GM12878 (cell line): ENCODE results near the gene CNGB1. TPM values are rescaled to one million over a fixed set of nuclear protein-coding genes. Genes with fewer than 3 reads are reported as not detected.

ENCODE experiments used
- ATAC-seq: fragments of 200-7000 bp; cut with Tn5 transposase; 3 replicates; pipeline ENCODE4 v1.9.1; 2020; ENCODE audit warnings: mild to moderate bottlenecking, moderate library complexity
- BruUV-seq: library from RNA; stranded (reverse); fragments of 400-500 nt; replicated peaks from 2 replicates; lab custom pipeline; 2021; lab: Mats Ljungman, UMichigan
- CTCF ChIA-PET: fragments of 300-600 bp; sonication (Branson Sonifier 250); formaldehyde crosslinking; extraction: SDS; loops from one replicate; lab custom pipeline; 2021; ENCODE audit warnings: inconsistent platforms; lab: Yijun Ruan, JAX
- POLR2A ChIA-PET: fragments of 350-600 bp; formaldehyde crosslinking; extraction: SDS; loops from one replicate; lab custom pipeline; 2021; ENCODE audit warnings: inconsistent platforms; lab: Charles Lee
- RAD21 ChIA-PET: fragments of 300-600 bp; sonication (Branson Sonifier 250); formaldehyde crosslinking; loops from one replicate; lab custom pipeline; 2023; ENCODE audit warnings: antibody characterized with exemption; ENCODE audit not compliant: unreplicated experiment; lab: Charles Lee
- SMC1A ChIA-PET: fragments of 300-600 bp; sonication (Branson Sonifier 250); formaldehyde crosslinking; loops from one replicate; lab custom pipeline; 2023; ENCODE audit not compliant: unreplicated experiment, uncharacterized antibody; lab: Charles Lee
- DNase-seq: peaks from one replicate; pipeline ENCODE4 v3.0.0-alpha.2; 2011; ENCODE audit warnings: low read depth, low spot score
- FAIRE-seq: peaks from 3 replicates; lab custom pipeline; 2011; peaks lifted over from hg19 to GRCh38; lab: Jason Lieb, UNC
- H2AFZ ChIP-seq: 2 replicates; pipeline ENCODE4 v1.6.0; 2011; ENCODE audit warnings: low read depth, low read length, control low read depth; ENCODE audit not compliant: control insufficient read depth
- H3K27ac ChIP-seq: 2 replicates; pipeline ENCODE4 v1.5.1; 2011; ENCODE audit warnings: control low read depth; ENCODE audit not compliant: control insufficient read depth, insufficient read depth
- H3K27me3 ChIP-seq, 2 experiments: replicated peaks in 1 of 2; 2 replicates each; pipeline versions ENCODE4 v1.6.0 to v1.6.1; 2011; ENCODE audit warnings: low read length in 1 of 2; ENCODE audit not compliant: control insufficient read depth in 2 of 2, insufficient read depth in 2 of 2
- H3K36me3 ChIP-seq, 2 experiments: 2 replicates each; pipeline ENCODE4 v1.5.1; 2011; ENCODE audit warnings: low read length in 1 of 2; ENCODE audit not compliant: control insufficient read depth in 2 of 2, insufficient read depth in 2 of 2
- H3K4me1 ChIP-seq: 2 replicates; pipeline ENCODE4 v1.6.1; 2011; ENCODE audit warnings: mild to moderate bottlenecking, low read length, moderate library complexity, mixed read lengths; ENCODE audit not compliant: control insufficient read depth, insufficient read depth
- H3K4me2 ChIP-seq: 2 replicates; pipeline ENCODE4 v1.6.0; 2011; ENCODE audit warnings: control low read depth; ENCODE audit not compliant: control insufficient read depth, insufficient read depth
- H3K4me3 ChIP-seq: fragments of 200-600 bp; sonication (generic); 2 replicates; pipeline ENCODE4 v1.5.1; 2016
- H3K79me2 ChIP-seq: 2 replicates; pipeline ENCODE4 v1.6.0; 2011; ENCODE audit warnings: low read length; ENCODE audit not compliant: control insufficient read depth, insufficient read depth
- H3K9ac ChIP-seq: 2 replicates; pipeline ENCODE4 v1.8.0; 2011; ENCODE audit warnings: low read length, control low read depth, mixed read lengths; ENCODE audit not compliant: control insufficient read depth, insufficient read depth
- H3K9me3 ChIP-seq: replicated peaks from 3 replicates; pipeline ENCODE4 v1.5.1; 2011; ENCODE audit warnings: mild to moderate bottlenecking, low read length; ENCODE audit not compliant: control insufficient read depth, insufficient read depth
- H4K20me1 ChIP-seq: 2 replicates; pipeline ENCODE4 v1.6.0; 2011; ENCODE audit not compliant: control insufficient read depth, insufficient read depth
- BCL11A ChIP-seq: IDR thresholded peaks from 2 replicates; pipeline ENCODE4 v1.6.1; 2011; ENCODE audit warnings: low read depth, low read length
- BCL3 ChIP-seq: IDR thresholded peaks from 2 replicates; pipeline ENCODE4 v1.6.1; 2011; ENCODE audit warnings: borderline replicate concordance, low read depth, mild to moderate bottlenecking, moderate library complexity, low read length; ENCODE audit not compliant: insufficient read depth, poor library complexity, severe bottlenecking
- KAT2A ChIP-seq: conservative IDR thresholded peaks from 2 replicates; pipeline ENCODE4 v1.6.1; 2011; ENCODE audit warnings: low read depth, low read length; ENCODE audit not compliant: control insufficient read depth
- RAD51 ChIP-seq: fragments of 450-650 bp; IDR thresholded peaks from 2 replicates; pipeline ENCODE4 v1.6.1; 2016; ENCODE audit warnings: moderate library complexity, mild to moderate bottlenecking, inconsistent platforms
- RELA ChIP-seq: fragments of 450-650 bp; IDR thresholded peaks from 2 replicates; pipeline ENCODE4 v1.8.0; 2014; ENCODE audit warnings: borderline replicate concordance; ENCODE audit not compliant: partially characterized antibody
- SMAD5 ChIP-seq: IDR thresholded peaks from 2 replicates; pipeline ENCODE4 v1.6.1; 2016; ENCODE audit warnings: antibody characterized with exemption, low read depth
- WGBS: methylation state at CpG from one replicate; pipeline ENCODE4 v1.1.6; 2016; ENCODE audit warnings: low lambda C conversion rate; ENCODE audit not compliant: insufficient replicate concordance, insufficient coverage; ENCODE audit errors: missing lambda C conversion rate; 5-methylcytosine and 5-hydroxymethylcytosine counted together
- in situ Hi-C: fragments of 300-500 bp; cut with MboI; formaldehyde crosslinking; loops from 9 replicates; pipeline ENCODE4 v1.14.3; 2018; ENCODE audit warnings: mixed read lengths
- intact Hi-C: fragments of 100-400 bp; cut with micrococcal nuclease; formaldehyde crosslinking; loops from one replicate; pipeline ENCODE4 v1.14.2; 2022; ENCODE audit not compliant: unreplicated experiment
- polyA plus RNA-seq, 11 experiments: library from polyadenylated mRNA; depleted of rRNA in 4 of 11; unstranded in 6 of 11; stranded (reverse) in 5 of 11; fragments of >200 nt; fragmentation: Nextera tagmentation in 4 of 11; fragmentation: Illumina TruSeq in 1 of 11; extraction: Ambion mirVana in 4 of 11; extraction: Trizol in 1 of 11; gene quantifications; 1 replicate in 1 of 11; 2 replicates in 10 of 11; pipeline versions ENCODE4 v1.2.1 to v1.2.3, GENCODE V29; 2011 to 2016; ENCODE audit warnings: inconsistent platforms in 2 of 11, missing spikeins in 2 of 11, low read depth in 1 of 11
- total RNA-seq, 4 experiments: library from RNA; depleted of rRNA in 3 of 4; stranded (reverse); fragments of >200 nt in 3 of 4; fragmentation: Illumina TruSeq in 1 of 4; extraction: Trizol in 1 of 4; gene quantifications; 2 replicates each; pipeline versions ENCODE4 v1.2.1 to v1.2.3, GENCODE V29; 2013 to 2021

Gene CNGB1
- total and polyA plus RNA-seq, 10 of the 15 experiments (the other 5 are each of a cell fraction or from before 2014, with no cell fraction given) = 0.03 TPM; not detected in 9

DNA sequence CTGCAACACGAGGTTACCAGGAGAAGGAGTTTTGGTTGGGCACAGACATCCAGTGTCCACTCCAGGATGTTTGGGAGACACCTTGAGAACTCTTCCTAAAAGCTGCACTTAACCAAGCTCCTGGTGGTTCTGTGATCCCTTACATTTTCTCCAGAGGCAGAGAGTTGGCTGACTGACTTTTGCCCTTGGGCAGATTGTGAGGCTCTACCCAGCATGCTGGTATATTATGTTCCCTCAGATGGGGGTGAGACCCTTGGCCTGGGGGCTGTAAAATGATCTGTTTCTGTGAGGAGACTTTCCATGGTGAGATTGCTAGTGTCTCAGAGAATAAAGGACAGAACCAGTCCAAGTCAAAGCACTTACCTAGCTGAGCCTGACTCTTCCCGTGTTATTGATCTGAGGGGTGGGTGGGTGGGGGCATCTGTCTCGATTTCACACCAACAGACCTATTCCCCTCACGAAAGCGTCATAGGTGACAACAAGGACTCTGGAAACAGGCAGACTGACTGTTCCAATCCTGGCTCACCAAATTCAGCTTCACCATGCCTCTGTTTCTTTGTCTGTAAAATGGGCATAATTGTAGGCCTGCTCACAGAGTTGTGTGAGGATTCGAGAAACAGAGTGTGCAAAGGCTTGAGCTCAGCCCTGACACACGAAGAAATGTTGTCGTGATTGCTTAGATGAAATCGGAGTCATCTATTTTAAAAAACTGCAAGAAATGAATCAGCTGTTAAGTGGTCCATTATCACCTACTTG lies 42.5 kb upstream of the CNGB1 start:
- ChIA-PET POLR2A (interaction anchor here (0.6 kb wide), 1 partner anchor 339 kb away, joined by 3 read pairs; no protein-coding TSS in a partner anchor), RAD21 (no interaction called here), CTCF (interaction anchor here (0.6 to 2.4 kb wide), 6 partner anchors 10 to 462 kb away, joined by 3 to 9 read pairs (median 3); no protein-coding TSS in a partner anchor), SMC1A (interaction anchor here (1.0 to 2.0 kb wide), 3 partner anchors 12 to 114 kb away, joined by 4 to 7 read pairs (median 4); partner anchors contain the start of gene USB1)
- WGBS = 77% methylated on average over 9 of the region's 9 CpGs
- no peak overlapping the region for H3K27ac ChIP-seq
- H3K27me3 ChIP-seq = no peaks in the 10 kb centered on the region
- H3K9me3 ChIP-seq = no peaks in the 10 kb centered on the region
- H3K9ac ChIP-seq = no peak overlapping the region
- no peak overlapping the region for H3K4me3 ChIP-seq
- H2AFZ ChIP-seq = no peak overlapping the region
- in situ Hi-C loops (no loop called here), intact Hi-C loops (no loop called here)
- no peak overlapping the region for H3K4me2 ChIP-seq
- H4K20me1 ChIP-seq = no peaks in the 10 kb centered on the region
- FAIRE-seq (no peak), DNase-seq (no peak), ATAC-seq (no peak)
- no TSS peak for BruUV-seq
- TF ChIP-seq RELA = no peak
- peaks cover 11 to 12% of the 10 kb centered on the region in 2 experiments; a peak in 3 of 4 replicates for H3K36me3 ChIP-seq
- no peaks in the 10 kb centered on the region for H3K4me1 ChIP-seq
- no peaks in the 10 kb centered on the region for H3K79me2 ChIP-seq

- no peak overlapping the region for H3K4me3 ChIP-seq
Observed at GRCh38 chr16:58012481-58012880, 41.6 kb upstream of the CNGB1 start.

More at GRCh38 chr16:58012481-58012880, 41.6 kb upstream of the CNGB1 start:
- no peak overlapping the region for H2AFZ ChIP-seq
- SMC1A ChIA-PET = no interaction called here
- H3K36me3 ChIP-seq = peaks cover 11 to 12% of the 10 kb centered on the region in 2 experiments; a peak in 3 of 4 replicates
- no peaks in the 10 kb centered on the region for H3K27me3 ChIP-seq
- in situ Hi-C loops (no loop called here), intact Hi-C loops (no loop called here)
- 96% methylated on average over 9 of the region's 9 CpGs for WGBS
- H3K4me2 ChIP-seq = no peak overlapping the region
- no peaks in the 10 kb centered on the region for H4K20me1 ChIP-seq
- no peaks in the 10 kb centered on the region for H3K79me2 ChIP-seq
- POLR2A ChIA-PET = no interaction called here
- RAD21 ChIA-PET = no interaction called here
- H3K9ac ChIP-seq = no peak overlapping the region
- ATAC-seq (no peak), FAIRE-seq (no peak), DNase-seq (no peak)
- no peak overlapping the region for H3K27ac ChIP-seq
- H3K4me1 ChIP-seq = no peaks in the 10 kb centered on the region
- H3K9me3 ChIP-seq = no peaks in the 10 kb centered on the region
- no TSS peak for BruUV-seq
- CTCF ChIA-PET = interaction anchor here (0.7 kb wide), 1 partner anchor 140 kb away, joined by 3 read pairs; no protein-coding TSS in a partner anchor
- TF ChIP-seq SMAD5 (no peak), KAT2A (no peak), BCL11A (no peak), RAD51 (no peak), BCL3 (no peak)
